HG03108 (cell line): ENCODE results near the gene ANKUB1.

ENCODE experiments used
- ATAC-seq: cut with Tn5 transposase; IDR thresholded peaks from one replicate; pipeline ENCODE4 v1.9.1; 2021; ENCODE audit warnings: moderate library complexity; ENCODE audit not compliant: unreplicated experiment

The ANKUB1 gene

GRCh38 chr3:149764302-149764701, 28.1 kb downstream of the ANKUB1 start:
- ATAC-seq: no peak

- ATAC-seq: no peak
Observed at GRCh38 chr3:149763565-149764195, 28.7 kb downstream of the ANKUB1 start.

- no peak for ATAC-seq
Observed at GRCh38 chr3:149753717-149754116, 38.6 kb downstream of the ANKUB1 start.

GRCh38 chr3:149752788-149753136, 39.6 kb downstream of the ANKUB1 start:
- no peak for ATAC-seq

- peak; percentile 99 for ATAC-seq
Observed at GRCh38 chr3:149752051-149752787, 40.1 kb downstream of the ANKUB1 start, which contains the start of gene COMMD2. COMMD2 (minus strand) TSS chr3:149752489; CDS start chr3:149752444, 45 bp downstream.

GRCh38 chr3:149751551-149751950, 40.8 kb downstream of the ANKUB1 start:
- no peak for ATAC-seq

- no peak for ATAC-seq
Observed at GRCh38 chr3:149744606-149745005, 47.7 kb downstream of the ANKUB1 start.

- no peak for ATAC-seq
Observed at GRCh38 chr3:149744151-149744550, 48.2 kb downstream of the ANKUB1 start.

GRCh38 chr3:149739396-149739795, 53.0 kb downstream of the ANKUB1 start:
- ATAC-seq: no peak

GRCh38 chr3:149738876-149739275, 53.5 kb downstream of the ANKUB1 start:
- ATAC-seq: no peak

- no peak for ATAC-seq
Observed at GRCh38 chr3:149736953-149737205, 55.5 kb downstream of the ANKUB1 start.

- ATAC-seq: no peak
Observed at GRCh38 chr3:149736175-149736952, 56.0 kb downstream of the ANKUB1 start.

GRCh38 chr3:149732234-149732633, 60.1 kb downstream of the ANKUB1 start:
- no peak for ATAC-seq

- ATAC-seq: no peak
Observed at GRCh38 chr3:149727656-149728055, 64.7 kb downstream of the ANKUB1 start.

- ATAC-seq: peak; percentile 58
Observed at GRCh38 chr3:149726716-149727407, 65.5 kb downstream of the ANKUB1 start.

- no peak for ATAC-seq
Observed at GRCh38 chr3:149723781-149724180, 68.6 kb downstream of the ANKUB1 start.

- no peak for ATAC-seq
Observed at GRCh38 chr3:149720918-149721317, 71.4 kb downstream of the ANKUB1 start.

- ATAC-seq: no peak
Observed at GRCh38 chr3:149717391-149718056, 74.8 kb downstream of the ANKUB1 start.

- no peak for ATAC-seq
Observed at GRCh38 chr3:149716984-149717383, 75.4 kb downstream of the ANKUB1 start.

GRCh38 chr3:149715247-149715646, 77.1 kb downstream of the ANKUB1 start:
- no peak for ATAC-seq
